Left ventricle myocardium inferior (tissue), 1 donor: ENCODE measurements around the gene IFI30. TPM values are rescaled to one million over a fixed set of nuclear protein-coding genes. Genes with fewer than 3 reads are reported as not detected.

ENCODE experiments used
- DNase-seq: peaks from one replicate; pipeline ENCODE4 v3.0.0-alpha.2; 2020
- H3K27ac ChIP-seq: fragments of 200-600 bp; replicated peaks from 2 replicates; pipeline ENCODE4 v1.8.0; 2021
- H3K27me3 ChIP-seq: fragments of 200-600 bp; 2 replicates; pipeline ENCODE4 v1.8.0; 2021; ENCODE audit warnings: low read depth
- H3K36me3 ChIP-seq: fragments of 200-600 bp; 2 replicates; pipeline ENCODE4 v1.8.0; 2021
- H3K4me1 ChIP-seq: fragments of 200-600 bp; 2 replicates; pipeline ENCODE4 v1.8.0; 2021
- H3K4me3 ChIP-seq: fragments of 200-600 bp; 2 replicates; pipeline ENCODE4 v1.8.0; 2021; ENCODE audit warnings: mild to moderate bottlenecking, moderate library complexity
- H3K9me3 ChIP-seq: fragments of 200-600 bp; replicated peaks from 2 replicates; pipeline ENCODE4 v1.8.0; 2021
- CTCF ChIP-seq: fragments of 200-600 bp; IDR thresholded peaks from 2 replicates; pipeline ENCODE4 v1.8.0; 2021; ENCODE audit warnings: antibody characterized with exemption, mild to moderate bottlenecking, borderline replicate concordance
- intact Hi-C: fragments of 100-400 bp; cut with micrococcal nuclease; formaldehyde crosslinking; loops from one replicate; pipeline ENCODE4 v1.11.0; 2022
- total RNA-seq: library from RNA; stranded (reverse); fragmentation: NEBNext Ultra II Directional; extraction: Animal tissue kit (Norgen Biotek cat#: 25700); gene quantifications from one replicate; pipeline ENCODE4 v1.2.1, GENCODE V29; 2021
- donor health status: DM: no; HTN: yes; CAD: no; lungs with severe emphysema.

IFI30 gene
- total RNA-seq, 1 donor from 2014 or later = 23.3 TPM

DNA sequence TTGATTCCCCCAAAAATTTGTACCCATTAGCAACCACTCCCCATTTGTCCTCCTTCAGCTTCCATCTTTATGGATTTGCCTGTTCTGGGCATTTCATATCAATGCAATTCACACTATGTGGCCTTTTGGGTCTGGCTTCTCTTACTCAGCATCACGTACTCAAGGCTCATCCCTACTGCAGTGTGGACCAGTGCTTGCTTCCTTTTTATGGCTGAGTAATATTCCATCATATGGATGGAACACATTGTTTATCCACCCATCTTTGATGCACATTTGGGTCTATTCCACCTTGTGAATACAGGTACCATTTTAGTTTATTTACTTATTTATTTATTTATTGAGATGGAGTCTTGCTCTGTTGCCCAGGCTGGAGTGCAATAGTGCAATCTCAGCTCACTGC is 33.1 kb upstream of the IFI30 start:
- intact Hi-C loops = no loop called here

GRCh38 chr19:18141031-18141430 is 32.6 kb upstream of the IFI30 start:
- peaks cover 71% of the 10 kb centered on the region for H3K36me3 ChIP-seq
- intact Hi-C loops = no loop called here

More for the DNA sequence above, 33.1 kb upstream of the IFI30 start:
- no peak for TF ChIP-seq CTCF
- Histone ChIP-seq H3K27me3 (no peaks in the 10 kb centered on the region), H3K4me3 (no peak overlapping the region), H3K36me3 (peaks cover 69% of the 10 kb centered on the region), H3K27ac (no peak overlapping the region), H3K9me3 (no peaks in the 10 kb centered on the region), H3K4me1 (no peaks in the 10 kb centered on the region)
- DNase-seq = no peak

GRCh38 chr19:18143902-18144301 is 29.7 kb upstream of the IFI30 start:
- no peaks in the 10 kb centered on the region for H3K9me3 ChIP-seq
- DNase-seq = no peak
- TF ChIP-seq CTCF = no peak
- no peaks in the 10 kb centered on the region for H3K27me3 ChIP-seq
- intact Hi-C loops = no loop called here
- H3K4me1 ChIP-seq = no peaks in the 10 kb centered on the region
- H3K4me3 ChIP-seq = no peak overlapping the region
- H3K36me3 ChIP-seq = peaks cover 65% of the 10 kb centered on the region
- H3K27ac ChIP-seq = no peak overlapping the region

More at GRCh38 chr19:18141031-18141430, 32.6 kb upstream of the IFI30 start:
- H3K27ac ChIP-seq = no peak overlapping the region
- no peaks in the 10 kb centered on the region for H3K9me3 ChIP-seq
- H3K4me3 ChIP-seq = no peak overlapping the region
- H3K4me1 ChIP-seq = no peaks in the 10 kb centered on the region
- no peak for DNase-seq
- no peak for TF ChIP-seq CTCF
- no peaks in the 10 kb centered on the region for H3K27me3 ChIP-seq

DNA sequence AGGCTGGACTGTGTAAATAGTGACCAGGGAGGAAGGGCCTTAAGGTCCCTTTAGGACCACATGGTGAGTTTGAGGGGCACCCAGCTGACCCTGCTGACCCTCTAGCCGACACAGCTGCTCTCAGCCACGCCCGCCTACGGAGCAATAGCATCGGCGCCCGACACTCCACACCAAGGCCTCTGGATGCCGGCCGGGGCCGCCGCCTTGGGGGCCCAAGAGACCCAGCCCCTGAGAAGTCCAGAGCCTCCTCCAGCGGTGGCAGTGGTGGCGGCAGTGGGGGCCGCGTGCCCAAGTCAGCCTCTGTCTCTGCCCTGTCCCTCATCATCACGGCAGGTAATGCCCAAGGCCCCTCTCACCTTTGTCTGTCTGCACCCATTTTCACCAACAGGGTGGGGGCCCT is 29.3 kb upstream of the IFI30 start:
- no peak for DNase-seq
- no peaks in the 10 kb centered on the region for H3K9me3 ChIP-seq
- no peaks in the 10 kb centered on the region for H3K4me1 ChIP-seq
- peaks cover 61% of the 10 kb centered on the region for H3K36me3 ChIP-seq
- intact Hi-C loops = no loop called here
- no peak overlapping the region for H3K27ac ChIP-seq
- no peaks in the 10 kb centered on the region for H3K27me3 ChIP-seq
- no peak overlapping the region for H3K4me3 ChIP-seq
- TF ChIP-seq CTCF = no peak

GRCh38 chr19:18144906-18145305 is 28.7 kb upstream of the IFI30 start:
- TF ChIP-seq CTCF = no peak
- no peak for DNase-seq
- Histone ChIP-seq H3K27me3 (no peaks in the 10 kb centered on the region), H3K27ac (no peak overlapping the region), H3K4me1 (no peaks in the 10 kb centered on the region), H3K36me3 (peaks cover 60% of the 10 kb centered on the region), H3K4me3 (no peak overlapping the region), H3K9me3 (no peaks in the 10 kb centered on the region)
- intact Hi-C loops = no loop called here
